ENCODE measurements around the gene FAM13B.

FAM13B gene

GRCh38 chr5:138000102-138000723, 32.7 kb downstream of the FAM13B start:
- no peak overlapping the region for H3K4me2 ChIP-seq (ENCODE audit: low read length)
- H3K36me3 ChIP-seq (ENCODE audit: control insufficient read depth, insufficient read depth, low read length) = no peaks in the 10 kb centered on the region
- no peak overlapping the region for H3K9ac ChIP-seq
- H2AFZ ChIP-seq = no peak overlapping the region
- no peak overlapping the region for H3K27ac ChIP-seq
- H3K27me3 ChIP-seq (ENCODE audit: control insufficient read depth, insufficient read depth, low read length) = no peaks in the 10 kb centered on the region
- H3K9me3 ChIP-seq (ENCODE audit: control insufficient read depth, low read length) = no peaks in the 10 kb centered on the region
- TF ChIP-seq CTCF (IDR thresholded peaks at IDR 0.05) = no peak
- peaks cover 52% of the 10 kb centered on the region for H3K79me2 ChIP-seq
- H3K4me1 ChIP-seq = no peaks in the 10 kb centered on the region
- H3K4me3 ChIP-seq (ENCODE audit: low read depth, low read length) = no peak overlapping the region

GRCh38 chr5:137997726-137998213, 35.1 kb downstream of the FAM13B start:
- Histone ChIP-seq H3K27me3 (ENCODE audit: control insufficient read depth, insufficient read depth, low read length) (no peaks in the 10 kb centered on the region), H3K4me1 (peaks cover 2% of the 10 kb centered on the region), H3K9me3 (ENCODE audit: control insufficient read depth, low read length) (no peaks in the 10 kb centered on the region), H3K27ac (no peak overlapping the region), H2AFZ (no peak overlapping the region), H3K4me3 (ENCODE audit: low read depth, low read length) (no peak overlapping the region), H3K9ac (no peak overlapping the region), H3K79me2 (peaks cover 45% of the 10 kb centered on the region), H3K36me3 (ENCODE audit: control insufficient read depth, insufficient read depth, low read length) (no peaks in the 10 kb centered on the region), H3K4me2 (ENCODE audit: low read length) (no peak overlapping the region)
- no peak for TF ChIP-seq CTCF (IDR thresholded peaks at IDR 0.05)

- Histone ChIP-seq H3K27ac (no peak overlapping the region), H3K4me3 (ENCODE audit: low read depth, low read length) (no peak overlapping the region), H3K4me1 (peaks cover 2% of the 10 kb centered on the region), H3K36me3 (ENCODE audit: control insufficient read depth, insufficient read depth, low read length) (no peaks in the 10 kb centered on the region), H3K9ac (no peak overlapping the region), H3K9me3 (ENCODE audit: control insufficient read depth, low read length) (no peaks in the 10 kb centered on the region), H3K27me3 (ENCODE audit: control insufficient read depth, insufficient read depth, low read length) (no peaks in the 10 kb centered on the region), H2AFZ (no peak overlapping the region), H3K79me2 (peaks cover 38% of the 10 kb centered on the region), H3K4me2 (ENCODE audit: low read length) (no peak overlapping the region)
- TF ChIP-seq CTCF (IDR thresholded peaks at IDR 0.05) = no peak
Observed at GRCh38 chr5:137995749-137996128, 37.1 kb downstream of the FAM13B start.

DNA sequence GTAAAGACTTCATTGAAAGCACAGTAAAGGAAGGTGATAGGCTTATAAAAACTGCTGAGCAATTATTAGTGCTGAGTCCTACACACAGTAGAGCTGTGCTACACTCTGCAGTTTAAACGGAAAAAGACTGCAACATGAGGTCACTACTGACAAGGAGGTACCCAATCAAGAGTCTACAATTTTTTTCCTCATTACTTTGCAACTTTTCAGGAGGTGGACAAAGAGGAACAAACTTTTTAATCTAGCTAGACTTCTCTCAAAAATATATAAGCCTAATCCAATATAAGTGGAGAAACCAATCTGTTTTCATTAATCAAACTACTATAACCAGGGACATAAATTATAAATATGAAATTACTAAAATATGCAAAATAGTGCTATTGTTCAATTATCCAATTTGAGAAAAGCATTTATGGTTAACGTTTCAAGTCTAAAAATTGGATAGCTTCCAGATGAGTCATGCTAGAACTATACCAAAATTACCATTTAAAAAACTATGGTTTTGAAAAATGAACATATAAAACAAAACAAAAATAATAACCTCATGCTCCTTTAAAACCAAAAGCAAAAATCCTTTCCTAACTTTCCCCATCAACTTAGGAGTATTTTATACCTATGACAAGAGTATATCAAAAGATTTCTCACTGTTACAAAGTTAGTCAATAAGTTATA, 37.7 kb downstream of the FAM13B start:
- H3K27ac ChIP-seq = no peak overlapping the region
- H3K4me3 ChIP-seq (ENCODE audit: low read depth, low read length) = no peak overlapping the region
- H3K9me3 ChIP-seq (ENCODE audit: control insufficient read depth, low read length) = no peaks in the 10 kb centered on the region
- no peaks in the 10 kb centered on the region for H3K27me3 ChIP-seq (ENCODE audit: control insufficient read depth, insufficient read depth, low read length)
- H3K4me1 ChIP-seq = peaks cover 2% of the 10 kb centered on the region
- no peak overlapping the region for H3K4me2 ChIP-seq (ENCODE audit: low read length)
- H3K79me2 ChIP-seq = peaks cover 34% of the 10 kb centered on the region
- no peak for TF ChIP-seq CTCF (IDR thresholded peaks at IDR 0.05)
- no peaks in the 10 kb centered on the region for H3K36me3 ChIP-seq (ENCODE audit: control insufficient read depth, insufficient read depth, low read length)
- no peak overlapping the region for H2AFZ ChIP-seq
- no peak overlapping the region for H3K9ac ChIP-seq
